Stimulated activated CD8-positive, alpha-beta memory T cell treated with anti-CD3 and anti-CD28 coated beads, Interleukin-7, amount 100 ng/mL, for 24 hours (primary cell): ENCODE measurements around the gene GJB3.
"Not testable (repeated sequence)": the region's sequence is repeated elsewhere in the genome, so short reads cannot be mapped to it uniquely, and the experiment has no call there.

Source experiments
- DNase-seq: peaks from one replicate; pipeline ENCODE4 v3.0.0-alpha.2; 2020; ENCODE audit warnings: low read depth

GJB3 gene

DNA sequence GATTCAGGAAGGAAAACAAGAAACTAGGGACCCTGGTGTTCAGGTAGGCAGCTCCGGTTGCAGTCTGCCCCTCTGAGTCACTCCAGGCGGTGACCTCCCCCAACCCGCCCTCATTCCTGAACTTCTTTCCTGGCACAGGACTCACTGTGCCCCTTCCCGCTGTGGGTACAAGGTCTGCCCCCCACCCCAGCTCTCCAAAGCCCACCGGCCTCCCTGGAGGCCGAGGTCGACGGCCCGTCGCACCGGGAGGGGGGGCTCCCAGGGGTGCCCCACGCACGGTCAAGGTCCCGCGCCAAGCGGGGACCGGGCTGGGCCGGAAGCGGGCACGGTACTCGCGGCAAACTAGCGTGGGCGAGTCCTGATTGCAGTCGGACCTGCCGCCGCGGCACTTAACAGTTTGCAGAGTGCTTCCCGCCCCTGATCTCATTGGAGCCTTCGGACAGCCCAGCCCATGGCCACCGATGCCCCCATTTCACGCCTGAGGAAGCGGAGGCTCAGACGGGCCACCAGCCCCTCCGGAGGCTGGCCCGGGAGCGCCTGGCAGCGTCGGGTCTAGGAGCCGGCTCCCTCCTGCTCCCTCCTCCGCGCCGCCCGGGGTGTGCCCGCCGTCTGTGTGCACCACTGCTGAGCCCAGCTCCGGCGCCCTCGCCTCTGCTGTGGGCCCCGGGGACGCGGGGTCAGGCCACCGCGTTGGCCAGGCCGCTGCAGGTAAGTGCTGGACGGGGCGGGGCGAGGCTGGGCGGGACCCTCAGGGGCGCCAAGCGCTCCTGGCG lies at the start of gene GJB3:
TSS of gene GJB3 (plus strand) at position 144 of the 773 bp plus-strand sequence. CDS start 3,549 bp downstream, outside the sequence.
- no peak for DNase-seq

GRCh38 chr1:34732831-34733230 lies 48.2 kb upstream of the GJB3 start:
- not testable (repeated sequence) for DNase-seq

DNA sequence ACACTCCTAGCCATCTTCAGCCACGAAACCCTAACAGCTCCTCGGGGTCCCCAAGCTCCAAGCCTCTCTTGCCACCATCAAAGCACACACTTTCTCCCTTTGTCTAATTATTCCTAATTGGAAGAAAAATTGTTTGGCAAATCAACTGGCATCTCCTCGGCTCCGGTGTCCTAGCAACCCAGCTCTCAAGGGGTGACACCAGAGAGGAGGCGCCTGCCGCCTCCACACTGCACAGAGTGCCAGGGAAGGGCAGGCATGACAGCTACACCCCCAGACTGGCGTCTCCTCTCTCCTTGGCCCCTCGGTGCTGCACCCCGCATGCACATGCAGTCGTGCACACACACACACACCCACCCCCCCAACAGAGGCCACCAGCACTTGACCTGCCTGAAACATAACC lies 44.3 kb upstream of the GJB3 start:
- no peak for DNase-seq

DNA sequence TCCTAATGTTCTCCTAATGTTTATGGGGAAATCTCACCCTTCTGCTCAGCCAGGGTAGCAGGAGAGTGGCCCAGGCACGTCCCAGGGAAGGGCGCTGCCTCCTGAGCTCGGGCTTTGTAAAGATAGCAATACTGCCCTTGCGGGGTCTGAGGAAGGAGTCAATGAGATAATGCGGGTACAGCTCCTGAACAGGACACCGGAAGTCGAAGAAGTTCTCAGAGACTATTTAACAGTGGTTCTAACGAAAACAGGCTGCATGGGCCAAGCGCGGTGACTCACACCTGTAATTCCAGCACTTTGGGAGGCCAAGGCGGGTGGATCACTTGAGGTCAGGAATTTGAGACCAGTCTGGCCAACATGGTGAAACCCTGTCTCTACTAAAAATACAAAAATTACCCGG lies 43.8 kb upstream of the GJB3 start:
- not testable (repeated sequence) for DNase-seq

DNA sequence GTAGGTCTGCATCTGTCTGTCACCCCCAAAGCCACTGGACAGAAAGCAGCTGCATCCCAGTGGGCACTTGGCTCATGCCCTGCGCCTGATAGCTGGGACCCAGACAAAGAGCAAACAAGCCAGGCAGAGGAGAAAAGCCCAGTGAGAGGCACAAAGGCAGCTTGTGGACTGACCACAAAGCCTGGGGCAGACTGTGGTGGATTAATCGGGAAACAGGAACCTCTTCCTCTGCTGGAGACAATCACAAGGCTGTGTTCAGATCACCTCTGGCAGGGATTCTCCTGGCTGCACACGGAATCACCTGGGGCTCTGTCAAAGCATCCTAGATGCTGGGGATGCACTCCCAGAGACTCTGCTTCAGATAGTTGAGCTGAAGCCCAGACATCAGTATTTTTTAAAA lies 41.4 kb upstream of the GJB3 start:
- no peak for DNase-seq

DNA sequence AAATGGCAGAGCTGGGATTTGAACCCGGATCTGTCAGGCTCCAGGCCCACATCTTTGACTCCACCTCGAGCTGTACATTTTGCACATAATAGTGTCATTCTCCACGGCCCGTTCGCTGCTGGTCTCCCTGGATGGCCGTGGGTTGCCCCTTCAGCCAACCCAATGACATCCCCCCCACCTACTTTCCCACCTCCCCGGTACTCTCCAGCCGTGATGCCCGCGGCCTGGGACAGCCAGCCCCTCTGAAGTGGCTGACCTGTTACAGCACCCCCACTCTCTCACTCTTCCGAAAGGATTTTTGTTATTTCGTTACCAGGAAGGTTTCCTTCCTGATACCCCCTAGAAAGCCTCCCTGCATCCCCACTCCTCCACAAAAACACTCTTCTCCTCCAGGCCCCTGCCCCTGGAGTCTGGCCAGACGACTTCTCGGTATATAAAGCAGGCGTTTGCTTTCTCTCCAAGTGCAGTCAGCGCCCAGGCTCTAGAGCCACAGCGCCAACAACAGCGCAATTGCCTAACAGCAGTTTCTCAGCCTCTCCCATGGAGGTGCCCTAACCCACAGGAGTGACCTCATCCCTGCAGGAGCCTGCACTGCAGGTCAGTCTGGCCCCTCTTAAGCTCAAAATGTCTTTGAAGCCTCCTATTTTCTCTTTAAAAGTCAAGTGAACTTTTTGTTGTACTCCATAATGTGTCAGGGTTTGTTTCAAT lies 40.7 kb upstream of the GJB3 start:
- no peak for DNase-seq

- DNase-seq = peak; percentile 68
Measured at GRCh38 chr1:34742667-34743270, 38.2 kb upstream of the GJB3 start.

DNA sequence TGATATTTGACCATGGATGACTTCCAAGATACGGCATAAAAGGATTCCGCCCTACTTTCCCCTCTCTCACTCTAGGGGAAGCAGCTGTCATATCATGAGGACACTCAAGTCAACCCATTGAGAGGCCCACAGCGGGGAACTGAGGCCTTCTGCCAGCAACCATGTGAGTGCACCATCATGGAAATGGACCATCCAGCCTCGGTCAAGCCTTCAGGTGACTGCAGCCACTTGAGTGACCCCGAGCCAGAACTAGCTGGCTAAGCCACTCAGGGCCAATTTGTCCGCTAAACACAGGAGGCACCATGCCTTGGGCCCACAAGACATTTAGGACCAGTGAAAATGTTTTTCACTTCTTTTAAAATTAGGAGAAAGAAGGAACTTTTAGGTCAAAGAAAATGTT lies 37.2 kb upstream of the GJB3 start:
- DNase-seq = no peak

DNA sequence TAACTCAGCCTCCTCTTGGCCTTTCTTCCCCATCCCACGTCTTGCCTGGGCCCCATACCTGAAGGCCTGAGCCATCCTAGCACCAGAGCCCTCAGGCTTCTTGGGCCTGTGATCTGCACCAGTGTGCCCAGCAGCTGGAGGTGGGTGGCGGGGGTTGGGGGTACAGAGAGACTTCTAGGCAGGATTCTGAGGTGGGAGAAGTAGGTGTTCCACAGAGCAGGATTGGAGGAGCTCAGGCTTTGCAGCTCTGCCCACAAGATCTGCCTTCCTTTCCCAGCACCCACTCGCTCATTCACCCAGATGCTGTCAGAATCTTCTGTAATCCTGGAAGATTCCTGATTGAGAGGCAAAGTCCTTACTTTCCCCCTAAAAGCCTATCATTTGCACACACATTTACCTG lies 36.2 kb upstream of the GJB3 start:
- DNase-seq = no peak

DNA sequence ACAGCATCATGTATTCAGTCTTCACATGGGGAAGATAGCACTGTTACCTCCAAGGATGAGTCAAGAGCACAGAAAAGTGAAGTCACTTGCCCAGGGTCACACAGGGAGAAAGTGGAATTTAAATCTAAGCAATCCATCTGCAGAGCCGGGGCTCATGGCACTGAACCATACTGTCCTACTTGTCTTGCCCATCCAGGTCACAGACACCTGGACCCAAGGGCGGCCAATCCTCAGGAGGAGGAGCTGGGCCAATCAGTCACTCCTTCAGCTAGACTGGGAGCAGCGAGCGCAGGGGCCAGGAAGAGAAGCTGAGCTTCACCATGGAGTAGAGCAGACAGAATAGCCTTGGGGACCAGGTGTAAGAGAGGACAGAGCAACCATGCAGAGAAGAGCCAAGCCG lies 35.3 kb upstream of the GJB3 start:
- DNase-seq = no peak

DNA sequence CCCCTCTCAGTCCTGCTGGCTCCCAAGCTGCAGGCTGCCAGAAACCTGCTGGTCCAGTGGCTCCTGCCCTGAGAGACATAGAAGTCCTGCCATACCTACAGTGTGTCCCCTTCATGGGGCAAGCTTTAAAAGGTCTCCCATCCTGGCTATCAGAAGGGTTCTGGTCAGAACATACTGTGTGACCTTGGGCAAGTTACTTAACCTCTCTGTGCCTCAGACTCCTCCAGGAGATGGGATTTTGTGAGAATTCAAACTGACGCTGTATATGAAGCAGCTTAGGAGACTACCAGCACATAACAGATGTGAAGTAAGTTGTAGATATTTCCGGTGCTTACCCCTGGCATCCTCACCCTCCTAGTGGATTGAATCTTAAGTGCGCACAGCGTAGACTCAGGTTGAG lies 34.9 kb upstream of the GJB3 start:
- DNase-seq = no peak

DNA sequence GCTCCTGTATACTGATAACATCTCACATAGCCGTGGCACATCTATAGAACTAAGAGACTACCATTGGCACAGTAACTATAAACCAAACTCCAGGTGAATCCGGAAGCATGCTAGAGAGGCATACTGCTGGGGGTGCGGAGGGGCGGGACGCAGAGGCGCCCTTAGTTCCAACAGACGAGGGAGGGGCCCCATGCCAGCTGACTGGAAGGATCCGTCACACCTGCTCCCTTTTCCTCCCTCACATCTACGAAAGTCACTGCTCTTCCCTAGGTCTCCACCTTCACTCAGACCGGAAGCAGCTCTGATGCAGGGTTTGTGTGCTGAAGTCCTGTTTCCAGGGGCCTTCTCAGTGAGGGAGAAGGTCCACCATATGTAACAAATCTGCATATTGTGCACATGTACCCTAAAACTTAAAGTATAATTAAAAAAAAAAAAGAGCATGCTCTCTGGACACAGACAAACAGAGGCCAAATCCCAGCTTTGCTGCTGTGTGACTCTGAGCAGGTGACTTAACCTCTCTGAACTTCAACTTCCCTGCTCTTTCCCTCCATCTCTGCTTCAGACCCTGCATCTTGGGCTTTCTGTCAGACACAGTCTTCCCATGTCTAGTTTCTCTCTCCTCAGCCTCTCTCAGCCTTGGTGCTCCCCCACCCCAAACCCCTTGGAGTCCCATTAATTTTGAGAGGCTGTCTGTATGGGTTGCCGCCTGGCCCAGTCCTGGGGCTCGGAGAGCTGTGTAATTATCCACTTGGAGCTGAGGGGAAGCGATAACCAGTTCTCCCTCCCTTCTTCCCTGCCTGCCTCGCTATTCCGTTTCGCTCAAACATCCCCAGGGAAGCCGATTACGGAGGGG lies 34.0 kb upstream of the GJB3 start:
- DNase-seq = no peak

- no peak for DNase-seq
Measured at GRCh38 chr1:34747638-34747941, 33.4 kb upstream of the GJB3 start.

DNA sequence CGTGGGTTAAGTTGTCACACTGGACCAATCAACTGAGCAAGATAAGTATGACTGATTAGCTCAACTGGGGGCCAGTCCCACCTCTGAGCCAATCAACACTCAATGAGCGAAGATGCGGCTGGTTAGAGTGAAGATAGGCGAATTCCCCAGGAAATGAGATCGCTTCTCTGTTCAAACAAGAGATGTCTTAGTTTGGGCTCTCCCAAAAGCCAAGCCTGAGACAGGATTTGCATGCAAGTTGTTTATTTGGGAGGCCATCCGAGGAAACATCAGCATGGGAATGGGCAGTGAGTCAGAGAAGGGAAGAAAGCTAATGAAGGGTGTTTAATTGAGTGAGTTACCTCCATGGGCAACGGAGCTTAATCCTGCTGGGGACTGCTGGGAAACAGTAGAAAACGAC lies 31.0 kb upstream of the GJB3 start:
- no peak for DNase-seq

DNA sequence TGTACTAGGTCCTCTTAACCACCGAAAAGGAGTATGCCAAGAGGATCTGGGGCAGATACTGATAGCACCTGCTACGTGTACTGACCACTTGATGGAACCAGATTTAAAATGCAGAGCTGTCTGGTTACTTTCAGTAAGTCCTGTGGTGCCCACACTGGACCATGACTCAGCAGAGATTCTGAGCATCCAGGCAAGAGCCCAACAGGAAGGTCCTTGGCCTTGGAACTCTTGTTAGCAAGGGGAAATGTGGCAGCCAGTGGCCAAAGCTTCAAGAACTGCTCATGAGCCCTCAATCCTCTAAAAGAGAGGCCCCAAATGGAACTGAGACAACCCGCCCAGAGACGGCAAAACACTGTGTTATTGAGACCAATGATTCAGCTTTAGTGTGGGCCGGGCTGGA lies 30.4 kb upstream of the GJB3 start:
- no peak for DNase-seq

- no peak for DNase-seq
Measured at GRCh38 chr1:34753163-34753562, 27.9 kb upstream of the GJB3 start.

GRCh38 chr1:34754964-34755637 lies 25.9 kb upstream of the GJB3 start, which contains the start of gene GJB5:
Gene GJB5, plus strand, starts transcription at chr1:34755047. Its CDS starts 2,284 bp downstream, at chr1:34757331.
- DNase-seq = no peak

DNA sequence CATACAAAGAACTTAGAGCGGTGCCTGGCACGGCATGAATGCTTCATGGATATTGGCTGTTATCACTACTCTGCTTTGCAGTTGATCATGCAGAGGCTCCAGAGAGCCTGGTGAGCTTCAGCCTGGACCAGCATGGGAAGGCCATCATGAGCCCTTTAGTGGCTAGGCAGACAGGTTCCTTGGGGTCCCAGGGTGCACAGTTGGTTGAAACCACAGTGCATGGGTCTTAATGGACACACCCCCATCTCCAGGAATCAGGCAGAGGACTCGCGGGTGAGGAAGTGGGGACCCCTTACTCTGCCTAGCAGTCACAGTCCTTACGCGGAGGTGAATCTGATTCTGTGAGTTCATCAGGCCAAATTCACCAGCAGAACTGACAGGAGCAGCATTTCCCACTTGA lies 25.1 kb upstream of the GJB3 start:
- DNase-seq = no peak

- no peak for DNase-seq
Measured at GRCh38 chr1:34757386-34757785, 23.6 kb upstream of the GJB3 start.

- DNase-seq = no peak
Measured at GRCh38 chr1:34758751-34759150, 22.3 kb upstream of the GJB3 start.

GRCh38 chr1:34759503-34760357 lies 21.3 kb upstream of the GJB3 start, which contains the start of gene GJB4:
Gene GJB4, plus strand, starts transcription at chr1:34759740. Its CDS starts 1,515 bp downstream, at chr1:34761255.
- DNase-seq = no peak
